ENCODE measurements around the gene PLA2G4B.

The PLA2G4B gene

GRCh38 chr15:41851755-41852370 lies 13.2 kb downstream of the PLA2G4B start:
- no peak for DNase-seq

DNA sequence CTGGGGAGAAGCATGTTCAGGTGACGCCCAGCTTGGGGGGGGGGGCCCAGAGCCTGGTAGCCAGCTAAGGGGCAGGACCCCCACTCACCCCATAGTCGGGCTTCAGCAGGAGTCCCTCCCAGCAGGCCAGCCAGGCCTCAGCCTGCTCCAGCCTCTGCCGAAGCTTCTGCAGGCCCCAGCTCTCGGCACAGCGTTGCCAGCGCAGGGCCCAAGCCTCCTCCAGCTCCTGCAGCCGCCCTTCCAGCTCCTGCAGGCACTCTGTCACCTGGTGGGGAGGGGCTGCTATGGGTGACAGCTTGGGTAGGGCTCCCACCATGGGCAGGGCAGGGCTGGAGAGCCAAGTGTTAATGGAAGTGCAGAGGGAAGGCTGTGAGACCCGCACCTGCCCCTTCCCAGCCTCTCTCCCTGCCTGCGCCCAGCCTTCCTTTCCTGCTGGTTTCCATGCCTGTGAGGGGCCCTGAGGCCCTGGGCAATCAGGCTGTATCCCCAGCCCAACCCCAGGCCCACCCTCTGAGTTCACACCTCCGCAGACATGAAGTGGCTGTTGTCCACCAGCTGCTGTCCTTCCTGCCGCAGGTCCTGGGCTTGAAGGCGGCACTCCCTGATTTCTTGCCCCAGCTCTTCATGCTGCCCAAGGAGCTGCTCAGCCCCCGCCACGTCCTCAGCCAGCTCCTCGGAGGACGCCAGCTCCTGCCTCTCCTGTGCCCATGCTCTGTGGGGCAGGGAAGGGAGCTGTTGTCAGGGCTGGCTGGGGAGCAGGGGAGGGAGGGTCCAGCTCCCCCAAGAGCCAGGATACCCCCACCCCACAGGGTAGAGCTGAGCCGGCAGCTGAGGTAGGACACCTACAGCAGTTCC lies 14.3 kb downstream of the PLA2G4B start:
- DNase-seq, result no peak

DNA sequence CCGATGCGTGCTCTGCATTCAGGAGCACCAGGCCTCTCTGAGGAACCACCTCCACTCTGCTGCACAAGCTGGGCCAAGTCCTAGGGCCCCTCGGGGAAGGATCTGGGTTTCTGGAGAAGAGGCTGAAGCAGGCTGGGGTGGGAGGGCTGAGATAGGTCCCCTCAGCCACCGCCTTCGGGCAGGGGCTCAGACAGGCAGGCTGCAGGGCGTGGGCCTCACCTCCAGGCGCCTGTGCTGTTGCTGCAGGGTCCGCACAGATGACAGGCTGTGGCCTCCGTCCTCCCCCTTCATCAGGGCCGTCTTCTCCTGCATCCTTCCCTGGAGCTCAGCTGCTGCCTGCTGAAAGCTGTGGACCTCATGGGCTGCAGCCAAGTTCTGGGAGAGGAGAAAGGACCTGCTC lies 15.2 kb downstream of the PLA2G4B start:
- DNase-seq, result no peak

DNA sequence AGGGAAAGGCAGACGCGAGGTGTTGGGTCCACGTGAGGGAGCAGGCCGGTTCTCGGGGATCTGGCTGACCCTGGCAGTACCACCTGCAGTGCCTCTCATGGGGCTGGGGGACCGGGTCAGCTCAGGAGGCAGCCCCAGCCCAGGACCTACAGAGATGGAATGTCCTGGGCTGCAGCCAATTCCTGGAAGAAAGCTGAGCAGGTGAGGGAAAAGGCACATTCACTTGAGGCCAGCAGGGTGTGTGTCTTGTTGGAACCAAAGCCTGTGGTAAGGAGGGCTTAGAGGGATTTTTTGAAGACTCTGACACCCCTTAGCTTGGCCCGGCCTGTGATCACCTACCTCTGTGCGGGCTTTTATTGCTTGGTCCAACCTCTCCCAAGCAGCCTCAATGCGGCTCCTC lies 15.8 kb downstream of the PLA2G4B start:
- DNase-seq, result no peak

- no peak for DNase-seq
These were observed 16.8 kb downstream of the PLA2G4B start for GRCh38 chr15:41855261-41855961.

DNA sequence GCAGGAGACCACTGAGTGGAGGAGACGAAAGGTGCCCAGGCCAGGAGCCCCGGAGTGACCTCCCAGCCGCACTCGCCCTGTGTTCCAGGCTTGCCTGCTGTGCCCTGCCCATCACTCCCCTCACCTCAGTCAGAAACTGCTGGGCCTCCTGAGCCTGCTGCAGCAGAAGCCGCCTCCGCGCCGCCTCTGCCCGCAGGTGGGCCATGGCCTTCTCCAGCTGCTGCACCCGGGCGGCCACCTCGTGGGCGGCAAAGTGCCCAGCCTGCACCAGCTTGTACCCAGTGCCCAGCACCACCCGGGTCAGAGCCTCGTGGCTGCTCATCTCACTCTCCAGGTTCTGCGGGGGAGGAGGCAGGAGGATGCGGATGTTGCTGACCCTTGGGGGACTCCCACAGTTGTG lies 17.6 kb downstream of the PLA2G4B start:
- DNase-seq, result no peak

DNA sequence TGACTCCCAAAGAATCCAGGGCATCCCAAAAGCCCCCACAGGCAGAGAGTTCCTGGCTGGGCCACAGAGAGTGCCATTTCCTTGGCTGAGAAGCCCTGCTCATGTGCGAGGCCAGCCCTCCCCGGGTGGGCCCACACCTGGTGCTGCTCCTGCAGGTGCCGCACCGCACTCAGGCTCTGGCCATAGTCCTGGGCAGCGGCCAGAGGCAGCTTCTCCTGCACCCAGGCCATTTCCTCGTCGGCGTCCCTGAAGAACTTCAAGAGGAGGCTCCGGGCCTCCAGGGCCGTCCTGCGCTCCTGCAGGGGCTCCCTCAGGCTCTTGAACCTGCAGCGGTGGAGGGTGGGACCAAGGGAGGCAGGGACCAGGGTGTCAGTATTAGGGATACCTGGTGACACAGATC lies 18.1 kb downstream of the PLA2G4B start:
- no peak for DNase-seq

GRCh38 chr15:41857316-41857715 lies 18.7 kb downstream of the PLA2G4B start:
- no peak for DNase-seq

- no peak for DNase-seq
These were observed 20.1 kb downstream of the PLA2G4B start for GRCh38 chr15:41858756-41859155.

DNA sequence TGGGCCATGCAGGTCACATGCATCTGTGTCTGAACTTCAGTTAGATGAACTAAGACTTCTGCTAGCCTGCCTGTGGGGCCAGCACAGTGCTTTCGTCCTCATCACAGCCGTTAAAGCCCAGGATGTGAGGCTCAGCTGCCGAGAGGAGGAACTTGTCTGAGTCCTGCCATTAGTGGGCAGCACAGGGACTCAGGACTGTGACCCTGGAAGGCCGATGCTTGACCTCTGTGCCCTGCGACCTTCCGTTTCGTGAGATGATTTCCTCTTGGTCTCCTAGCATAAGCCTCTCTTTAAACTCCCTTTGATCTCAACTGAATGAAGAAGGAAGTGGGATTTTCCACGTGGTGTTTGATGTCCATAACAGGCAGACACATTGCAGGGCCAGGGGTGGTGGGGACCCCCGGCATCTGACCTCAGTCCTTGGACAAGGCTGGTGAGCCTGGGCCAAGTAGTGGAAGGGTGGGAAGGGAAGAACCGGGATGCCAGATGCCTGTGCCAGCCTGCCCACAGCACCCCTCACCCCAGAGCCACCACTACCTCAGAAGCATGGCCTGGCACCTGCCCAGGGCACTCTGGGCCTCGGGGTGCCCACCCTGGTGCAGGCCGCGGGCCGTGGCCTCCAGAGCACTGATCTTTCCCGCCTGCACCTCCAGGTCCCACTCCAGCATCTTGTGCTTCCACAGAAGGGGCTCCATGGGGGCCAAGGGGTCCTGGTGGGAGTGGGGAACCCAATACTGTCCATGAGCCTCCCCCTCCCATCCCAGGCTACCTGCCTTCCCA lies 21.6 kb downstream of the PLA2G4B start:
- no peak for DNase-seq

DNA sequence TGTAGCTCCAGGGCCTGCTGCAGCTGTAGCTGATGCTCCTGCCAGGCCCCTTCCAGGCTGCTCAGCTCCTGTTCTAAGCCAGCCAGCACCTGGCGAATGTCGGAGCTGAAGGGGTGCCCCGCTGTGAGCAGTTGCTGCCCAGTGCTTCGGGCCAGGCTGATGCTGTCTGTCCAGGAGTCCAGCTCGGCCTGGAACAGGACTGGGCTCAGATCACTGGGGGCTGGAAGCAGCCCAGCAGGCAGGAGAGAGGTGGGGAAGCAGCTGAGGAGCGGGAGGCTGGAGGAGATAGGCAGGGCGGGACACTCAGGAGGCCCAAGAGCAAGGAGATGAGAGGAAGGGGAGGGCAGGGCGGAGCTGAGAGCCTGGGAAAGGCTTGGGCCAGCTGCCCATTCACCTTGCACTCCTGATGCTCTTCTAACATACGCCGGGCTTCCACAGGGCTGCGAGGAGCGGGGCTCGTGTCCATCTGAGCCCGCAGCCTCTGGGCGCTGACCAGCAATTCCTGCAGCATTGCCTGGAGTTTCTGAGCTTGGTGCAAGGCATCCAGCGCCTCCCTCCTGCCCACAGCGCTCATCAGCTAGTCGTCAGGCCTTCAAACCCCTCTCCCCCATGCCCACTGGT lies 23.2 kb downstream of the PLA2G4B start:
- no peak for DNase-seq

GRCh38 chr15:41862515-41863116 lies 24.0 kb downstream of the PLA2G4B start:
- DNase-seq, result no peak

- no peak for DNase-seq
These were observed 26.9 kb downstream of the PLA2G4B start for GRCh38 chr15:41865490-41866055.

- DNase-seq, result no peak
These were observed 27.6 kb downstream of the PLA2G4B start for GRCh38 chr15:41866263-41866703.

- DNase-seq, result no peak
These were observed 28.4 kb downstream of the PLA2G4B start for GRCh38 chr15:41866872-41867579.

GRCh38 chr15:41868321-41868720 lies 29.7 kb downstream of the PLA2G4B start:
- no peak for DNase-seq

DNA sequence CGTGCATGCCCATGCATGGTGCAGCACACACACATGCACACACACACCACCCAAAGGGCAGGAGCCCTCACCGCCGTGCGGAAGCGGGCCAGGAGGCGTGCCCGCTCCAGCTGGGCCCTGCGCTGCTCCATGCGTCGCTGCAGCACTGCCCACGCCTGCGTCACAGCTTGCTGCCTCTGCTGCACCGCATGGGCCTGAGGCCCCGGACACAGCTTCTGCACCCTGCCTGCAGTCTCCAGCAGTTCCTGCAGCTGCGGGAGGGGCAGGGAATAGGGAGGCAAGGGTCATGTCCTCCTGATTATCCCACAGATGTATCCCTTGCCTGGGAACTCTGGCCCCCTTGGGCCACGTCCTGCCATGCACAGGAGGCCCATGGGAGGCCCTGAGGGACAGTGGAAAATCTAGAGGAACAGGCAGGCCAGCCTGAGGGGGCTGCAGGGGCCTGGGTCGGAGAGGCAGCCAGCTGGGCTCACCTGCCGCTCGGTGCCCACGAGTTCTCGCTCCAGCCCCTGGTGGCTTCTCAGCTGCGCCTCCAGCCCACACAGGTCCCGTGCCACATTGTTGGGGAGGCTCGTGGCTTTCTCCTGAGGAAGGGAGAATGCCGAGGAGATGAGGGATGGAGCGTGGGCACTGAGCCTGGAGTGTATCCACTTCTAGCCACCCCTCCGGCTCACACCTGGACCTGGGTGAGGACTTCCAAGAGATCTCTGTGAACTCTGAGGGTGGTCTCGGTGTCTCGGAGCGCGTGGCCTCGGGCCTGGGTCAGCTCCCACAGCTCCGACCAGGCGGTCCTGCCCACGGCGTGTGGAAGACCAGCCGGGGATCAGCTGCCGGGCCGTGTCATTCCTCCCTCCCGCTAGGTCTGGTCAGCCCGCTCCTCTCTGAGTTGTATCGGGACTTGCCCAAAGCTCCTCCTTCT lies 31.4 kb downstream of the PLA2G4B start:
- no peak for DNase-seq

DNA sequence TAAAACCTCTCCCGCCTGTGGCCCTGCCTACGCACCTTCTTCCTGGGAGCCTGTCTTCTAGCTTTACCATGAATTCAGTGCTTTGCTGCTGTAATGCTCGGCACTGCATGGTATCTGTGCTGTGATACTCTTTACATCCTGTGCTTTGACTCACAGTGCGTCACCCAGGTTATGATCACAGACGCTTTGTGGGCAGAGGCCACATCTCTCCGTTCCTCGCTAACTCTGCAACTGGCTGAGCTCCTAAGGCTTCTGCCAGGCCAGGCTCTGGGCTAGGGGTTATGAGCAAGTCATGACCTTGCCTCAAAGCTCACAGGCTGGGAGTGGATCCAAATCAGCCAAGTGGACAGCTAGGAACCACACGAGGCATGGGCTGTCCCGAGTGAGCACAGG lies 32.0 kb downstream of the PLA2G4B start:
- DNase-seq, result peak; percentile 40 to 57

- no peak for DNase-seq
These were observed 32.7 kb downstream of the PLA2G4B start for GRCh38 chr15:41871175-41871905.
